ENCODE measurements around the gene GSAP.

GSAP gene

DNA sequence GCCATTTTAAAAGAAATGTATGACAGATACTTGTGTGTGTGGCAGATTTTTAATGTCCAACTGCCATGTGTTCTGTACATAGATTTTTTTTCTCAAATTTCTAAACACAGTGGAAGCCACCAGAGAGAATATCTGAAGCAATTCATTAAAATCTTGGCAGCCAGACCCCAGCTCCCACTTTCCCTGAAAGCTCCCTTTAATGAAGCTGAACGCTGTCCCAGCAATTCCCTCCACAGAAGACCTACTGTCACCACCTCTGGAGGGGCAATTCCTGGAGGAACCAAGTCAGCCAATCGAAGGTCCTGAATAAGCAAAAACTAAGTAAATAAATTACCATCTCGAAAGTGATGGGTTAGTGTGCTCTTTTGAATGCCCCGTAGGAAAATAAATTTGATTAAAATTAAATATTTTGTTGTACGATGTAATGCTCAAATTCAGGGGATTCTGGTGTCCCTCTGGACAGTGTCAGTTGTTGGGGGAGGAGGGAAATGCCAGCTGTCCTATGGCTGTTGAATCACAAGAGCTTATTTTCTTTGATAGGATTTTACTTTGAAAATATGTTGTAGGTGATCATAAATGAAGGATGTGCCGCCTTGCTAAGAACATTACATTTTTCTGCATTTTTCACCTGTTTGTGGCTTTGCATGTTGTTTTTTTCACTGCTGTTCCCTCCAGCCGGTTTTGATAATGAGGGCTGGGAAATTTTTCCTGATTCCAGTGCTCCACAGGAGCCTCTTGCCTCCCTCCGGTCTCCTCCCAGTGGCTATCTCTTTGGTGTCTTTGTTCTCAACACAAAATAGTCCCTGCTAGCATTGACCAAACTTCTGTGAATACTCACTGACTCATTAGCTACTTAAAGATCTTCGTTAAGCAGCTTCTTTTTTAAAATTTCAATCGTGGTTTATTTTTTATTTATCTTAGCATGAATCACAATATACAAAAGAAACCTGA, 9.2 kb upstream of the GSAP start:
- H3K36me3 Mint-ChIP-seq = no peaks in the 10 kb centered on the region
- peaks cover 31% of the 10 kb centered on the region for H3K4me1 Mint-ChIP-seq
- no peak overlapping the region for H3K27ac Mint-ChIP-seq
- no peak overlapping the region for H3K4me3 Mint-ChIP-seq
- H3K27me3 Mint-ChIP-seq = no peaks in the 10 kb centered on the region
- H3K9me3 Mint-ChIP-seq = no peaks in the 10 kb centered on the region

DNA sequence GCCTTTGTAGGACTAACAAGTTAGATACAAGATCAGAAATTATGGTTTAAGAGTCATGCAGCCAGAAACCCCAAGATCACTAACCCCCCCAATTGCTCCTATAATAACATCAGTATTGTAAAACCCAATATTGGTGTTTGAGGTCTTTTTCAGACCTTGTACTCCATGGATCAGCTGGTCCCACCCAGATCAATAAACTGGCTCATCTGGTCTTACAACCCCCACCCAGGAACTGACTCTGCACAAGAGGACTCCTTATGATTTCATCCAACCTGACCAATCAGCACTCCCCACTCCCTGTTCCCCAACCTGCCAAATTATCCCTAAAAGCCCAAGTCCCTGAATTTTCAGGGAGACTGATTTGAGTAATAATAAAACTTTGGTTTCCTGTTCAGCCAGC, 6.4 kb upstream of the GSAP start:
- peaks cover 27% of the 10 kb centered on the region for H3K4me1 Mint-ChIP-seq
- no peak overlapping the region for H3K27ac Mint-ChIP-seq
- no peak overlapping the region for H3K4me3 Mint-ChIP-seq
- no peaks in the 10 kb centered on the region for H3K9me3 Mint-ChIP-seq
- no peaks in the 10 kb centered on the region for H3K27me3 Mint-ChIP-seq
- H3K36me3 Mint-ChIP-seq = no peaks in the 10 kb centered on the region

DNA sequence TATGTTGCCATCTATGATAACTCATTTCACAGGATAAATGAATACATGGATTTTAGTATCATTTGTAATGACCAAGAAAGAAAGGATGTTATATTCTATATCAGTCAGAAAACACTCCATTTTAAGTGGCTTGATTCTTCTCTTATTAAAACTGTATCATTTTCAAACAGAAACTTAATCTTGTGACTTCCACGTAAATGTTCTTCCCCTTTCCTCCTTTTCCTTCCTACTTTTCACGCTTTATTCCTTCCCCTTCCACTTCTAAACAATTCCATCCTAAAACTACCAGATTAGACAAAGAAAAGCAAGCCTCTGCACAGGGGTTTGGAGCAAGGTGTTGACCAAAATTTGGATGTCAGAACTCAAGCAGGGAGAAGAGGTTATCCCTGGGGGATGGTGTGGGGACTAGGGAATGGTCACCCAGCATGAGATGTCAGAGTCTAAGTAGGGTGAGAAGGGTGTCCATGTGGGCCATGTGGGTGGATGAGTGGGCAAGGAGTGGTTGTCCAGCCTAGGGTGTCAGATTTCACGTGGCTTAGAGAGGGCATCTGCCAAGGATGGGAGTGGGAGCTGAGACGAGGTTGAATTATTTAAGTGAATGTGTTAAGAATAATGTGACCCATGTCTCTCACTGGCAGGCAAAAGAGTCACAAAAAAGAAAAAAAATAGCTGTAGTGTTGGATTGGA, 5.0 kb upstream of the GSAP start:
- Mint-ChIP-seq H3K4me1 (peaks cover 19% of the 10 kb centered on the region), H3K27ac (no peak overlapping the region), H3K36me3 (no peaks in the 10 kb centered on the region), H3K4me3 (no peak overlapping the region), H3K9me3 (no peaks in the 10 kb centered on the region), H3K27me3 (no peaks in the 10 kb centered on the region)

DNA sequence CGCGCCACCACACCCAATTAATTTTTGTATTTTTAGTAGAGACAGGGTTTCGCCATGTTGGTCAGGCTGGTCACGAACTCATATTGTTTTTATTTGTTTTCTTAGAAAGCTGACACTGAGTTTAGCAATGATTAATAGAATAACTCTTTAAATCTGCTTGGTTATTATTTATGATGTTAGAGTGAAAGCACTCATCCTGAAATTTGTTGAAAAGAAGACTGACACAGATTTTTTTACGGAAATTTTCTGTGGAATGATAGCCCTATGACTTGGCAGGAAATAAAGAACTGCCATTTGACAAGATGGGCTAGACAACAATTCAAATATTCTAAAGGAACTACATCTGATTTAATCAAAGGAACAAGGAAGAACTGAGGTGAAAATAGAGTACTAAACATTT, 4.3 kb upstream of the GSAP start:
- H3K4me1 Mint-ChIP-seq = peaks cover 19% of the 10 kb centered on the region
- no peaks in the 10 kb centered on the region for H3K27me3 Mint-ChIP-seq
- no peak overlapping the region for H3K27ac Mint-ChIP-seq
- H3K4me3 Mint-ChIP-seq = no peak overlapping the region
- H3K36me3 Mint-ChIP-seq = no peaks in the 10 kb centered on the region
- H3K9me3 Mint-ChIP-seq = no peaks in the 10 kb centered on the region

DNA sequence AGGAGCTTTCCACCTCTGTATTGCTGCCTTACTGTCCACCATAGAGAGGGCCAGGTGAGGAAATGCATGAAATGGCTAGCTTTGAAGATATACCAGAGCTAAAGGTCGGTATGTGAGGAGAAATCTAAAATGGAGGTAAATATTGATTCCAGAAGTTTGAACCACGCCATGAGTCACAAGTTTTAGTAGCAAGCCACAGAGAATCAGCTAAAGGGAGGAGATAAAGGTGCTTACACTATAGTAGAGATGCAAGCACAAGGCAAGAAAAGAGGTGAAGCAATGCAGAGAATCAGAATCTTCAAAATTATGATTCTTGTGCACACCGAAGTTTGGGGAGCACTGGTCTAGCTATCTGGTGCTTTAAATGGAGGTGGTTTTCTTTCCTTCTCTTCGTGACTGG, 3.0 kb upstream of the GSAP start:
- Mint-ChIP-seq H3K4me3 (no peak overlapping the region), H3K36me3 (no peaks in the 10 kb centered on the region), H3K9me3 (no peaks in the 10 kb centered on the region), H3K27me3 (no peaks in the 10 kb centered on the region), H3K4me1 (peaks cover 30% of the 10 kb centered on the region), H3K27ac (no peak overlapping the region)

DNA sequence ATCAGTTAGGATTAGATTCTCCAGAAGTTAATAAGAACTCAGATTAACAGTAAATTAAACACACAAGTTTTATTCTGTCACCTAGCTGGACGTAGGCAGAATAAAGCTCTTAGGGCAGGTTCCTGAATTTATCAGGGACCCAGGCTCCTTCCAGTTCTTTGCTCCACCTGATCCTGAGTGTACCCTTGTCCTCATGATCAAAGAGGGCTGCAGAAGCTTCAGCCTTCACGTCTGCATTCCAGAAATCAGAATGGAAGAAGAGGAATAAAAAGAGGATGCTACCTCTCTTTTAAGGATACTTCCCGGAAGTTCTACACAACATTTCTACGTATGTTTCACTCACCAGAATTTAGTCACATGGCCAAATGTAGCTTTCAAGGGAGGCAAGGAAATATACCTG, 1.7 kb upstream of the GSAP start:
- Mint-ChIP-seq H3K4me3 (no peak overlapping the region), H3K4me1 (peaks cover 43% of the 10 kb centered on the region), H3K27me3 (no peaks in the 10 kb centered on the region), H3K36me3 (no peaks in the 10 kb centered on the region), H3K27ac (no peak overlapping the region), H3K9me3 (no peaks in the 10 kb centered on the region)

DNA sequence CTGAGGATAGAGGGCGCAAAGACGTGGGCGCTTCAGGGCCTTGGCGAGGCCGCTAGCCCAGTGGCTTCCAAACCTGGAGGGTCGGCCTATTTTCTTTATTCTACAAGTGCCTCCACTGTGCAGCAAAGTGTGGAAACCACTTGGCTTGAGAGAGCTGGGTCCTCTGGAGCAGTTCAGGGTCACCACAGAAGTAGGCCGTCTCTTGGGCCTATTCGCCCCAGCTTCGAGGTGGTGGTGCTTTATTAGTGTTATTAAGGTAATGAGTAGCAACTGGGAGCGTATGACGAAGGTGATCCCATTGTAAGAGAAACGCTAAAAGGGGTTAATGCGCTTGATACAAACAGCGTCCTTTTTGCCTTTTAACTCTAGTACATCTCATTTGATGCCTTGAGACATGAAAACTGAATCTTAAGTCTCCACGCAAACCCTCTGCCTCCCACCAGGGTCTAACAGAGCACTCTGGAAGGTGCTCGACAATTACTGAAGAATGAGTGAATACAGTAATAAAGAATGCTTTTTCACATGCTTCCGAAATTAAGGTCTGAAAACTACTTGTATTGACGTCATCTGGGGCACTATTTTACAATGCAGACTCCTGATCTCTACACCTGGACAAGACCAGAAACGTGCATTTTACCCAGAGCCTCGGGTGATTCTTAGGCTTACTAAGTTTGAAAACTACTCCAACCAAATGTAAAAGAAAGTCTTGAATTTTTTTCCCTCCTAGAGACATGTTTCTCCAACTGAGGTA, 647 bp upstream of the GSAP start:
- H3K4me1 Mint-ChIP-seq = peaks cover 51% of the 10 kb centered on the region
- no peaks in the 10 kb centered on the region for H3K36me3 Mint-ChIP-seq
- no peaks in the 10 kb centered on the region for H3K27me3 Mint-ChIP-seq
- no peaks in the 10 kb centered on the region for H3K9me3 Mint-ChIP-seq
- peak overlapping the region; percentile 38 for H3K27ac Mint-ChIP-seq
- H3K4me3 Mint-ChIP-seq = peak overlapping the region; percentile 74

DNA sequence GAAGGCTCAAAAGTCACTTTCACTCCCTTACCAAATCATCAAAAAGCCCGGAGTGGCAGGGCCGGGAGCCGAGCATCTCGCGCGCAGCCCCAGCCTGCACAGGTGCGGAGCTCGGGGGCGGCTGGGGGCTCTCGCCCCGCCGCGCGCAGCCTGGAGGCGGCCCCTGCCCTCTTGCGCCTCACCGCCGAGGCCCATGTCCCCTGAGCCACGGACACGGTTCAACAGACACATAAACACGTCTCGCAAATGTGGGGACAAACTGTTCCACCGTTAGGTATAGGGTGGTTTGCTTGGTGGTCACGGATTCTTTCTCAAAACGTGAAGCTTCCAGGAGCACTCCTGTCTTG, 700 bp downstream of the GSAP start:
- Mint-ChIP-seq H3K36me3 (no peaks in the 10 kb centered on the region), H3K4me3 (peak overlapping the region; percentile 69), H3K9me3 (no peaks in the 10 kb centered on the region), H3K27me3 (no peaks in the 10 kb centered on the region), H3K4me1 (peaks cover 63% of the 10 kb centered on the region), H3K27ac (peak overlapping the region; percentile 55)

DNA sequence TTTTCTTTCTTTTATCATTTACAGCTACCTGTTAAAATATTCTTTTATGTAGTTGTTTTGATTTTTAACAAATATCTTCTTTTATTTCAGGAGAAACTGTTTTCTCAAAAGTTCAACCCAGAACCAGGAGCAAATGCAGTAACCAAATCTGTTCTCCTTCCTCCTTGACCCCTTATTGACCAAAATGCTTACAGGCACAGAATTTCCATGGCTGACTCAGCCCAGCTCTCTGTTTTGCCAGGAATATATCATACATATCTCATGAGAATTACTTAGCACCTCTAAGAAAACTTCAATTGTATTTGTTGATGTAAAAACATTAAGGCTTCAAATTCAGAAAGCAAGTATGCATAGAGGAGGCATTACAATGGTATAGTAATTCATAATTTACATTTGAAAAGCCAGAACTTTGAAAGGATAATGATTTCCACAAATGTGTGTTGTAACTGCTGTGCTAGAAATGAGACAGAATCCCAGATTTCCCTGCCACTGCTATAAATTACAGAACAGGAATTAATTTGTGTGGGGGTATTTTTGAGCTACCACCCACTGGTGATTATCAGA, 2.2 kb downstream of the GSAP start:
- H3K36me3 Mint-ChIP-seq = no peaks in the 10 kb centered on the region
- H3K27me3 Mint-ChIP-seq = no peaks in the 10 kb centered on the region
- peaks cover 67% of the 10 kb centered on the region for H3K4me1 Mint-ChIP-seq
- H3K4me3 Mint-ChIP-seq = peak overlapping the region; percentile 72
- no peaks in the 10 kb centered on the region for H3K9me3 Mint-ChIP-seq
- H3K27ac Mint-ChIP-seq = no peak overlapping the region

DNA sequence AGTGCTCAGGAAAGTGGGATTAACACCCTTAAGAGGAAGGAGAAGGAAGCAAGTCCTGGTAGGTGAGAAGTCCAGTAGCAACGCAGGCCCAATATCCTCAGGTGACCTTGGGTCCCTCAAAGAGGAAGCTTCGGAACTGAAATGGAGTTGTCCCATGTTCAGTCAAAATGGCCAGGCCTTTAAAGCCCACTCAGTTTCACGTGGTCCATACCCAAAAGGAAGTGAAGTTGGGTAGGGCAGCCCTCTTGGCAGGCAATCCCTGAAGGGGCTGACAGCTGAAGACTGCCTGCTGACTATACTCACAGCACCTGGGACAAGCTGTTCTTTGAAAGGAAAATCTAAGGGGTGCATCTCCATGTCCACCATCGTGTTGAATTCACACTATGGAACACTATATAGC, 3.0 kb downstream of the GSAP start:
- H3K4me1 Mint-ChIP-seq = peaks cover 63% of the 10 kb centered on the region
- no peaks in the 10 kb centered on the region for H3K9me3 Mint-ChIP-seq
- H3K36me3 Mint-ChIP-seq = no peaks in the 10 kb centered on the region
- H3K4me3 Mint-ChIP-seq = peak overlapping the region; percentile 30
- H3K27ac Mint-ChIP-seq = no peak overlapping the region
- H3K27me3 Mint-ChIP-seq = no peaks in the 10 kb centered on the region

DNA sequence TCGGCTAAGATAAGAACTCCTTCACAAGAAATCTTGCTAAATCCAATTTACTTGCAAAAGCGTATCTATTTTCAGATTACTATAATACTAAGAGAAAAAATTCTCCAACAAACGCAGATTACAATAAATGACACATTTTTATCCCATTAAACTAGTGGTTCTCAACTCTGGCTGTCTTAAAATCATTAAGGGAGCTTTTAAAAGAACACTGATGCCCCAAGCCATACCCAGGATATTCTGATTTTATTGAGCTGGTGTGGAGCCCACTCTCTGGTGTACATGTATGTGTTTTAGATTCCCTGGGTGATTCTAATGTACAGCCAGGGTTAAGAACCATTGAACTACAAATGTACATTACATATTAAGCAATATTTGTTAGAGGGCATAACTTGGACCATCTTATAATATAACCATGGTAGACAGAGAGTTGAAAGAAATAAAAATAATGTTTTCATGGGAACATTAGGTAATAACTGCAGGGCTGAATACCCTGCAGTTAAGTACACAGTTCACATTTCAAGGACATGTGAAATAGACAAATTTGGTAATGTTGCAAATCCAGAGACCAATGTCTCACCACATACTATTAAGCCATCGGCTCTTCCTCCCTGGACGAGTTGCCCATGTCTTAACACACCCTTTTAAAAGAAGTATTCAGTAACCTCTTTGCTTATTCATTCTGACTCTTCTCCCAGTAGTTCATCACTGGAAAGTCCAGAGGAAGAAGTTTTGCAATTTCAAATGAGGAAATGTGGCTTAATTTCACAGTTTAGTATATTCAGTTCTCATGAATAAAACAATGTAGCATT, 6.2 kb downstream of the GSAP start:
- Mint-ChIP-seq H3K36me3 (no peaks in the 10 kb centered on the region), H3K4me1 (peaks cover 55% of the 10 kb centered on the region), H3K4me3 (no peak overlapping the region), H3K27ac (no peak overlapping the region), H3K9me3 (no peaks in the 10 kb centered on the region), H3K27me3 (no peaks in the 10 kb centered on the region)

DNA sequence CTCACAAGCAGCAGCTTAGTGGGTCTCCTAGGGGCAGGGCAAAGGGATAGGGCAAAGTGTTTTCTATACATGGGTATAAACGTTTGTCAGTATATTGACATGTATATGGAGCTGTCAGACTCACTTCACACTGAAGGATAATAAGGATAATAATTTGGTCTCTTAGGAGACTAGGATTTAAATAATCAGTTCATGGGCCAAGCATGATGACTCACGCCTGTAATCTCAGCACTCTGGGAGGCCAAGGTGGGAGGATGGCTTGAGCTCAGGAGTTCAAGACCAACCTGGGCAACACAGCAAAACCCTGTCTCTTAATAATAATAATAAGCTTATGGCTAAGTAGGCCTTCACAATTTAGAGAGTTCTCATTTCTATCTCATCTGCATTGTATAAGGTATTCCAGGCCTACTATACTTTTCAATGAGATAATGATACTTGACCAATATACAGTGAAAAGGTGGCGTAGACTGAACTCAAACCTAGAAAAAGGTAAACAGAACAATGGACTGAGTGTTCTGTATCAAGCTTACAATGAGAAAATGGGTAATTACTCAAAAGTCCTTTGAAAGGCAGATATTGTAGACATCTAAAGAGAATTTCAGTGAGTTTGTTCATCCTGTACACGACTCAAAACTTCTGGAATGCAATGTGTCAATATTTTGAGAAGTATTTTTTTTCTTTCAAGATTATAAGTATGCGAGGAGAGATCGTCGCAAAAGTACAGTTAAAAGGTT, 7.0 kb downstream of the GSAP start:
- H3K9me3 Mint-ChIP-seq = no peaks in the 10 kb centered on the region

DNA sequence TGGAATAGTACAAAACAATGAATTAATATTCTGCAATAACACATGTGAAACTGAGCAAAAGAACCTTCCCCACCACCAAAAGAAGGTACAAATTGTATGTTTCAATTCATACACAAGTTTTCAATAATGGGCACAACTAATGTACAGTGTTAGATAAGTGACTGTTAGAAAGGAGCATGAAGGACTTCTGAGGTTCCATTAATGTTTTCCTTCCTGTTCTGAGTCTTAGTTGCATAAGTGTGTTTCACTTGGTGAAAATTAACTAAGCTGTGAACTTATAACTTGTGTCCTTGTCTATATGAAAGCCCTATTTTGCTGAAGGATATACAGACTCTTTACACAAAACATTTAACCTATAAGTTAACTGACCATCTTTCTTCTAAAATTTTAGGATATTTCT, 8.2 kb downstream of the GSAP start:
- Mint-ChIP-seq H3K4me3 (no peak overlapping the region), H3K27me3 (no peaks in the 10 kb centered on the region), H3K36me3 (no peaks in the 10 kb centered on the region), H3K27ac (no peak overlapping the region), H3K9me3 (no peaks in the 10 kb centered on the region), H3K4me1 (peaks cover 35% of the 10 kb centered on the region)

More for the DNA sequence above, 7.0 kb downstream of the GSAP start:
- Mint-ChIP-seq H3K27ac (no peak overlapping the region), H3K4me1 (peaks cover 47% of the 10 kb centered on the region), H3K36me3 (no peaks in the 10 kb centered on the region), H3K27me3 (no peaks in the 10 kb centered on the region), H3K4me3 (no peak overlapping the region)

DNA sequence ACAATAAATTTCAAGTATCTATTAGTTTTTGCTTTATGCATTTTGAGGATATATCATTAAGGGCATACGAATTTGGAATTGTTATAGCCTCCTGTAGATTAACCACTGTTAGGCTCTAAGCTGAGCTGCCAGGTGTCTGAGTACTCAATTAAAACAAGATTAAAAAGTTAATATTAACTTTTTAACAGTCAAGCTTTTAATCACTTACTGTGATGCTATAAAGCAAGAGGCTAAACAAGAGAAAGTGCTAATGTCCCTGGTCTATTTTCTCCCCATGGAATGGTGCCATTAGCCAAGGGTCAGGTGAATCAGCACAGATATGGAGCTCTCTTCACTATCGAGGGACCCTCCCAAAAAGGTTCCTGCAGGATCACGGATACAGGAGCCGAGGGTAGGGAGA, 9.7 kb downstream of the GSAP start:
- no peaks in the 10 kb centered on the region for H3K9me3 Mint-ChIP-seq
- H3K4me1 Mint-ChIP-seq = peaks cover 22% of the 10 kb centered on the region
- no peak overlapping the region for H3K27ac Mint-ChIP-seq
- H3K4me3 Mint-ChIP-seq = no peak overlapping the region
- H3K36me3 Mint-ChIP-seq = peaks cover 2% of the 10 kb centered on the region
- no peaks in the 10 kb centered on the region for H3K27me3 Mint-ChIP-seq

Measured in activated naive CD4-positive, alpha-beta T cell treated with anti-CD3 and anti-CD28 coated beads, Interleukin-2, amount 50 U/mL, for 24 hours (primary cell).